Heart left ventricle (tissue), 13 donors: ENCODE data around the gene PLCB4.

ENCODE experiments used
- POLR2A ChIP-seq, 2 donors: fragments of 450-650 bp; IDR thresholded peaks; one replicate each; pipeline ENCODE4 v1.6.1; 2017; ENCODE audit warnings: antibody characterized with exemption in 2 of 2, mild to moderate bottlenecking in 2 of 2, moderate library complexity in 2 of 2
- TF ChIP-seq, protein P1 (sequence below), 12 donors: fragments of 200-600 bp; sonication (generic) in 4 of 12; IDR thresholded peaks; one replicate each; pipeline versions ENCODE4 v1.5.0 to v1.8.0; 2018 to 2022; ENCODE audit warnings: antibody characterized with exemption in 12 of 12, mild to moderate bottlenecking in 5 of 12
- donor health status: ischemic (EF 13 %, LVEDD 7.1; RV severe dilation, severe dysfunction).
- donor health status: DM: no; HTN: yes; CAD: no.
- donor health status: DM: no; HTN: no; CAD: no.
- donor health status: ischemic (EF 25% LVEDD 6.9; RV normal size, moderate dysfunction).
- donor health status: ischemic (EF 25% LVEDD 5.7; RV mildly dilated, moderate dysfunction).
- donor health status: ischemic (EF 35%, LVEDD 5.7; RV mildly dilated, moderate dysfunction).
- donor health status: nonischemic (EF 11% LVEDD 7.7; RV severe dilation, severe dysfunction).
- donor health status: DM: yes; HTN: yes; CAD: no.
- donor health status: PGD.
- donor health status: ischemic (EF 29% LVEDD 5.4; RV normal size, mild dysfunction).
- donor health status: nonischemic (EF 23%, LVEDD 6.1; RV moderate dilation, normal function).

GRCh38 chr20:9428292-9428607 is 359.4 kb downstream of the PLCB4 start:
- TF ChIP-seq, protein P1, sequence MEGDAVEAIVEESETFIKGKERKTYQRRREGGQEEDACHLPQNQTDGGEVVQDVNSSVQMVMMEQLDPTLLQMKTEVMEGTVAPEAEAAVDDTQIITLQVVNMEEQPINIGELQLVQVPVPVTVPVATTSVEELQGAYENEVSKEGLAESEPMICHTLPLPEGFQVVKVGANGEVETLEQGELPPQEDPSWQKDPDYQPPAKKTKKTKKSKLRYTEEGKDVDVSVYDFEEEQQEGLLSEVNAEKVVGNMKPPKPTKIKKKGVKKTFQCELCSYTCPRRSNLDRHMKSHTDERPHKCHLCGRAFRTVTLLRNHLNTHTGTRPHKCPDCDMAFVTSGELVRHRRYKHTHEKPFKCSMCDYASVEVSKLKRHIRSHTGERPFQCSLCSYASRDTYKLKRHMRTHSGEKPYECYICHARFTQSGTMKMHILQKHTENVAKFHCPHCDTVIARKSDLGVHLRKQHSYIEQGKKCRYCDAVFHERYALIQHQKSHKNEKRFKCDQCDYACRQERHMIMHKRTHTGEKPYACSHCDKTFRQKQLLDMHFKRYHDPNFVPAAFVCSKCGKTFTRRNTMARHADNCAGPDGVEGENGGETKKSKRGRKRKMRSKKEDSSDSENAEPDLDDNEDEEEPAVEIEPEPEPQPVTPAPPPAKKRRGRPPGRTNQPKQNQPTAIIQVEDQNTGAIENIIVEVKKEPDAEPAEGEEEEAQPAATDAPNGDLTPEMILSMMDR (IDR thresholded peaks at IDR 0.05) = no peak
- TF ChIP-seq POLR2A (IDR thresholded peaks at IDR 0.05) = no peak
